H9 (cell line): ENCODE results near the gene SMIM14. TPM values are rescaled to one million over a fixed set of nuclear protein-coding genes. Genes with fewer than 3 reads are reported as not detected.

ENCODE experiments used
- DNase-seq: peaks from one replicate; pipeline ENCODE4 v3.0.0-alpha.2; 2017
- H2AFZ ChIP-seq: one replicate; pipeline ENCODE4 v1.6.1; 2013; ENCODE audit warnings: mild to moderate bottlenecking, low read length, control low read depth, moderate library complexity
- H2AK5ac ChIP-seq: 2 replicates; pipeline ENCODE4 v1.6.1; 2013; ENCODE audit warnings: low read length, control low read depth, mixed read lengths; ENCODE audit not compliant: insufficient read length
- H2BK120ac ChIP-seq: one replicate; pipeline ENCODE4 v1.6.1; 2013; ENCODE audit warnings: low read depth, mild to moderate bottlenecking, low read length, control low read depth, inconsistent platforms; ENCODE audit not compliant: poor library complexity, severe bottlenecking
- H2BK12ac ChIP-seq: 2 replicates; pipeline ENCODE4 v1.6.1; 2013; ENCODE audit warnings: low read length, control low read depth, mixed read lengths, low read depth; ENCODE audit not compliant: insufficient read length
- H2BK15ac ChIP-seq: 2 replicates; pipeline ENCODE4 v1.6.1; 2013; ENCODE audit warnings: low read depth, low read length, control low read depth
- H2BK20ac ChIP-seq: one replicate; pipeline ENCODE4 v1.6.1; 2013; ENCODE audit warnings: low read depth, mild to moderate bottlenecking, low read length, control low read depth, inconsistent platforms; ENCODE audit not compliant: poor library complexity, severe bottlenecking
- H2BK5ac ChIP-seq: 2 replicates; pipeline ENCODE4 v1.6.1; 2013; ENCODE audit warnings: low read length, control low read depth, mixed read lengths; ENCODE audit not compliant: insufficient read length
- H3K14ac ChIP-seq: 2 replicates; pipeline ENCODE4 v1.6.1; 2013; ENCODE audit warnings: low read length, control low read depth; ENCODE audit not compliant: insufficient read depth
- H3K18ac ChIP-seq: 2 replicates; pipeline ENCODE4 v1.6.1; 2013; ENCODE audit warnings: low read depth, mild to moderate bottlenecking, mixed read lengths, low read length, control low read depth; ENCODE audit not compliant: insufficient read length
- H3K23ac ChIP-seq: 2 replicates; pipeline ENCODE4 v1.6.1; 2013; ENCODE audit warnings: low read length, control low read depth, mixed read lengths, low read depth; ENCODE audit not compliant: insufficient read length
- H3K23me2 ChIP-seq: 2 replicates; pipeline ENCODE4 v1.6.1; 2013; ENCODE audit warnings: low read depth, mild to moderate bottlenecking, mixed read lengths, low read length, control low read depth; ENCODE audit not compliant: insufficient read length, poor library complexity, severe bottlenecking
- H3K27ac ChIP-seq: 2 replicates; pipeline ENCODE4 v1.5.1; 2013; ENCODE audit warnings: low read length, control low read depth, mixed read lengths, low read depth; ENCODE audit not compliant: insufficient read length
- H3K27me3 ChIP-seq: 2 replicates; pipeline ENCODE4 v1.6.1; 2013; ENCODE audit warnings: low read length, control low read depth, inconsistent platforms; ENCODE audit not compliant: insufficient read depth
- H3K4ac ChIP-seq: 2 replicates; pipeline ENCODE4 v1.6.1; 2013; ENCODE audit warnings: low read depth, mild to moderate bottlenecking, control low read depth, inconsistent platforms, low read length, moderate library complexity
- H3K4me1 ChIP-seq: 2 replicates; pipeline ENCODE4 v1.6.1; 2013; ENCODE audit warnings: low read length, control low read depth, inconsistent platforms; ENCODE audit not compliant: insufficient read depth
- H3K4me2 ChIP-seq: 2 replicates; pipeline ENCODE4 v1.6.1; 2013; ENCODE audit warnings: low read length, control low read depth, mixed read lengths; ENCODE audit not compliant: insufficient read length, insufficient read depth
- H3K56ac ChIP-seq: 2 replicates; pipeline ENCODE4 v1.6.1; 2013; ENCODE audit warnings: low read depth, mild to moderate bottlenecking, mixed read lengths, low read length, control low read depth; ENCODE audit not compliant: insufficient read length
- H3K79me1 ChIP-seq: 2 replicates; pipeline ENCODE4 v1.6.1; 2013; ENCODE audit warnings: low read depth, mild to moderate bottlenecking, moderate library complexity, low read length, control low read depth, inconsistent platforms; ENCODE audit not compliant: insufficient read depth, poor library complexity, severe bottlenecking
- H3K79me2 ChIP-seq: 2 replicates; pipeline ENCODE4 v1.6.1; 2013; ENCODE audit warnings: low read length, control low read depth, inconsistent platforms; ENCODE audit not compliant: insufficient read depth
- H3K9ac ChIP-seq: 2 replicates; pipeline ENCODE4 v1.6.1; 2013; ENCODE audit warnings: low read length, control low read depth, mixed read lengths; ENCODE audit not compliant: insufficient read length; ENCODE audit errors: extremely low read depth
- H3K9me3 ChIP-seq: one replicate; pipeline ENCODE4 v1.6.1; 2013; ENCODE audit warnings: low read depth, low read length, inconsistent platforms; ENCODE audit not compliant: control insufficient read depth
- H3T11ph ChIP-seq: one replicate; pipeline ENCODE4 v1.6.1; 2013; ENCODE audit warnings: mild to moderate bottlenecking, low read length, control low read depth, inconsistent platforms
- H4K20me1 ChIP-seq: one replicate; pipeline ENCODE4 v1.6.1; 2013; ENCODE audit not compliant: control insufficient read depth, insufficient read length, insufficient read depth
- H4K5ac ChIP-seq: 2 replicates; pipeline ENCODE4 v1.6.1; 2013; ENCODE audit warnings: low read depth, mild to moderate bottlenecking, mixed read lengths, low read length, control low read depth; ENCODE audit not compliant: insufficient read length
- H4K8ac ChIP-seq: replicated peaks from 2 replicates; pipeline ENCODE4 v1.6.1; 2013; ENCODE audit warnings: low read length, control low read depth, mixed read lengths, low read depth; ENCODE audit not compliant: insufficient read length
- H4K91ac ChIP-seq: 2 replicates; pipeline ENCODE4 v1.6.1; 2013; ENCODE audit warnings: low read depth, mild to moderate bottlenecking, moderate library complexity, mixed read lengths, low read length, control low read depth; ENCODE audit not compliant: insufficient read length
- H3K27ac Mint-ChIP-seq, 3 experiments: 2 replicates in 2 of 3; 3 replicates in 1 of 3; pipeline ENCODE4 v1.8.0; 2020 to 2021; ENCODE audit warnings: mixed read lengths in 3 of 3, mild to moderate bottlenecking in 1 of 3, moderate library complexity in 1 of 3
- H3K27me3 Mint-ChIP-seq: 2 replicates; pipeline ENCODE4 v1.8.0; 2021; ENCODE audit warnings: low read depth, mild to moderate bottlenecking, moderate library complexity, mixed read lengths
- H3K36me3 Mint-ChIP-seq, 3 experiments: 2 replicates in 2 of 3; 3 replicates in 1 of 3; pipeline ENCODE4 v1.8.0; 2020 to 2021; ENCODE audit warnings: low read depth in 3 of 3, mixed read lengths in 3 of 3; ENCODE audit not compliant: insufficient read depth in 1 of 3
- H3K4me1 Mint-ChIP-seq, 2 experiments: 2 replicates each; pipeline ENCODE4 v1.8.0; 2020; ENCODE audit warnings: mixed read lengths in 2 of 2
- H3K4me3 Mint-ChIP-seq, 2 experiments: 2 replicates in 1 of 2; 3 replicates in 1 of 2; pipeline ENCODE4 v1.8.0; 2020 to 2021; ENCODE audit warnings: mild to moderate bottlenecking in 2 of 2, mixed read lengths in 2 of 2, moderate library complexity in 1 of 2
- H3K9me3 Mint-ChIP-seq, 2 experiments: 2 replicates in 1 of 2; 3 replicates in 1 of 2; pipeline ENCODE4 v1.8.0; 2020; ENCODE audit warnings: mild to moderate bottlenecking in 2 of 2, mixed read lengths in 2 of 2, moderate library complexity in 1 of 2
- CTCF ChIP-seq: fragments of 200-600 bp; sonication (generic); conservative IDR thresholded peaks from 3 replicates; pipeline ENCODE4 v1.8.0; 2021; ENCODE audit warnings: antibody characterized with exemption, mild to moderate bottlenecking
- WGBS: extraction: QIAGEN DNeasy Blood & Tissue Kit; methylation state at CpG from one replicate; pipeline ENCODE4 v1.1.7; 2013; ENCODE audit warnings: missing lambda C conversion rate, low lambda C conversion rate, mixed read lengths; ENCODE audit not compliant: insufficient read length; ENCODE audit errors: extremely low coverage; 5-methylcytosine and 5-hydroxymethylcytosine counted together
- total RNA-seq: library from RNA; stranded (reverse); gene quantifications from 2 replicates; pipeline ENCODE4 v1.2.1, GENCODE V29; 2021

SMIM14 gene
- total RNA-seq, 1 experiment from 2014 or later: 19.4 TPM

- Histone ChIP-seq H3K4me2 (no peak overlapping the region), H3K79me2 (no peaks in the 10 kb centered on the region), H4K91ac (no peak overlapping the region), H3T11ph (no peak overlapping the region), H4K5ac (no peak overlapping the region), H3K14ac (no peak overlapping the region), H3K23me2 (no peaks in the 10 kb centered on the region), H2BK120ac (no peak overlapping the region), H2AFZ (no peak overlapping the region), H4K20me1 (no peaks in the 10 kb centered on the region), H3K27me3 (no peaks in the 10 kb centered on the region), H3K9ac (no peak overlapping the region), H2BK20ac (no peak overlapping the region), H3K56ac (no peak overlapping the region), H2BK15ac (no peak overlapping the region), H4K8ac (no peak overlapping the region), H3K23ac (no peak overlapping the region), H3K79me1 (no peaks in the 10 kb centered on the region), H3K9me3 (no peaks in the 10 kb centered on the region), H2BK12ac (no peak overlapping the region), H3K27ac (no peak overlapping the region), H2AK5ac (no peak overlapping the region), H3K18ac (no peak overlapping the region), H3K4ac (no peak overlapping the region), H2BK5ac (no peak overlapping the region), H3K4me1 (no peaks in the 10 kb centered on the region)
- H3K36me3 Mint-ChIP-seq: no peaks in the 10 kb centered on the region
- no peaks in the 10 kb centered on the region for H3K9me3 Mint-ChIP-seq
- no peak for DNase-seq
- no peak overlapping the region for H3K27ac Mint-ChIP-seq
- H3K27me3 Mint-ChIP-seq: no peaks in the 10 kb centered on the region
- TF ChIP-seq CTCF: no peak
- no CpG with 5 or more reads among the region's 3 CpGs for WGBS
- H3K4me1 Mint-ChIP-seq: no peaks in the 10 kb centered on the region
- H3K4me3 Mint-ChIP-seq: no peak overlapping the region
Observed at GRCh38 chr4:39587881-39588280, 50.8 kb downstream of the SMIM14 start.
